ENCODE results near the gene AQP2.

AQP2 gene

DNA sequence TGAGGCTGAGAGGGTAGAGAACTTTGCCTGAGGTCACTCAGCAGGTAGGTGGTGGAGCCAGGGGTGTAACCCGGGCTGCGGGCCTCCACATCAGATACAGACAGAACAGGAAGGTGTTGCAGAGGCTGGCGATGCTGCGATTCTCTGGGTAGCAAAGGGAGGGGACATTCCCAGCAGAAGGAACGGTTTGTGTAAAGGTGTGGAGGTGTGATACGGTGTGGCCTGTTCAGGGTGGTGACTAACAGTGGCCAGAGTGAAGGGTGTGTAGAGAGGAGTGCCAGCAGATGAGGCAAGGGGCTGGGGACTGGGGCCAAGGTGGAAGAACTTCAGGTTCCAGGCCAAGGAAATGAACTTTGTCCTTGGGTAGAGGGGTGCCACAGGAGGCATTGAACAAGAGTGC lies 28.6 kb upstream of the AQP2 start:
- Histone ChIP-seq H3K4me3 (replicated peaks; ENCODE audit: low read depth, low read length) (no peak overlapping the region), H3K27me3 (replicated peaks; ENCODE audit: control insufficient read depth, insufficient read depth, low read length) (peaks cover 2% of the 10 kb centered on the region; the same call in 1 of the 2 replicates), H3K36me3 (ENCODE audit: control insufficient read depth, insufficient read depth, low read length) (no peaks in the 10 kb centered on the region)
- no peak for DNase-seq (ENCODE audit: extremely low read depth, insufficient read length)
- TF ChIP-seq CTCF (IDR thresholded peaks at IDR 0.05; ENCODE audit: insufficient read depth, low read length, poor library complexity, severe bottlenecking) = no peak

DNA sequence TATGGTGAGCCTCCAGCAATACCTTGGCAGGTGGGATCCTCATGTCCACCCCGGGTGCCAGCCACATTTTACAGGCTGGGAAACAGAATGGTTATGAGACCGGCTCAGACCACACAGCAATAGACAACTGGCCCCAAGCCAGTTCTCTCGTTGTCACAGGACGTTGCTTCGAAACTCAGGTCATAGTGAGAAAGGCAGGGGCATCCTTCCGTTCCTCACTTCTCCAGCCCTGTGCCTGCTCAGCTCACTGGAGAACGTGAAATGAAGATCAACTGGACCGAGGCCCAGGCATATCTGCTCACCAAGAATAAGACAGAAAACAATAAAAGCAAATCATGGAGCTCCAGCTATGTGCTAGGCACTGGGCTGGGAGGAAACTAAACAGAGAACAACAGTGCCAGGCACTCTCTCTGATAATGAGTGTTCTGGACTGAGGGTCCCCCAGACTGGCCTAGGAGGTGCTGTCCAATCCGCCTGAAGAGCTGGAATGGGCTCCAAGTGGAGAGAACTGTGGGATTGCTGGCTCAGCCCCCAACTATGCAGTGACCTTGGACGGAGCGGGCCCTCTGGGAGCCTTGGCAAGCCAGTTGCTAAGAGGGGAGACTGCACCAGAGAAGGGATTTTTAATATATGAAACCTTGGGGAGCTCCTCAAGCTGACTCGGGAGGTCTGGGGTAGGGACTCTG lies 28.0 kb upstream of the AQP2 start:
- DNase-seq (ENCODE audit: extremely low read depth, insufficient read length) = no peak
- Histone ChIP-seq H3K36me3 (ENCODE audit: control insufficient read depth, insufficient read depth, low read length) (no peaks in the 10 kb centered on the region), H3K27me3 (replicated peaks; ENCODE audit: control insufficient read depth, insufficient read depth, low read length) (peaks cover 2% of the 10 kb centered on the region; the same call in 1 of the 2 replicates), H3K4me3 (replicated peaks; ENCODE audit: low read depth, low read length) (no peak overlapping the region)
- TF ChIP-seq CTCF (IDR thresholded peaks at IDR 0.05; ENCODE audit: insufficient read depth, low read length, poor library complexity, severe bottlenecking) = no peak

GRCh38 chr12:49923035-49923644 lies 27.4 kb upstream of the AQP2 start:
- Histone ChIP-seq H3K27me3 (replicated peaks; ENCODE audit: control insufficient read depth, insufficient read depth, low read length) (no peaks in the 10 kb centered on the region; the same call in 1 of the 2 replicates), H3K4me3 (replicated peaks; ENCODE audit: low read depth, low read length) (no peak overlapping the region), H3K36me3 (ENCODE audit: control insufficient read depth, insufficient read depth, low read length) (no peaks in the 10 kb centered on the region)
- TF ChIP-seq CTCF (IDR thresholded peaks at IDR 0.05; ENCODE audit: insufficient read depth, low read length, poor library complexity, severe bottlenecking) = no peak
- DNase-seq (ENCODE audit: extremely low read depth, insufficient read length) = no peak

DNA sequence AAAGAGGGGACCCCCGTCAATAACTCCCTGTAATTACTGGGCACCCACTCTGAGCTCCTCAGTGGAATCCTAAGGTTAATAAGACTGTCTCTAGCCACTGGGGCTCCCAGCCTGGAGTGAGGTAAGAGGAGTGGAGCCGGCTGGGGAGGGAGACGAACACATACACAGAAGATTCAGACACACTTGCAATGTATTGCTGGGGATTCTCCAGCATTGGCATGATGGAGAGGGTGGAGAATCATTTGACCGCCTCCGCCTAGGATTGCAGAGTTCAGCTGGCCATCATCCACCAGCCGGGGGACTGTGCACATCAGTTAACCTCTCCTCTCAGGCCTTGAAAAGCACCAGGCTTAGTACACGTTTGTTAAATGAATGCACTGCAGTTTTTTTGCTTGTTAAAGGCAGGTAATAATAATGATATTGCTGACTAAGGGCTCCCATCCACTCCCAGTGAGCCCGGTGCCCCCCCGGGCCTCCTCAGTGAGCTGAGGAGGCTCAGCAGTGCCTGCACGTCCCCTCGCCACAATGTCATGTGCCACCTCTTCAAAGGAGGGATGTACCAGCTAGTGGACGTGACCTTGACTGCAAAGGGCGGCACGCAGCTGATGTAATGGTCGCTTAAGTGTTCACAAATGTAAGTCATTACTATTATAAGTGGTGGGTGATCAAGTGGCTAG lies 26.5 kb upstream of the AQP2 start:
- no peak for TF ChIP-seq CTCF (IDR thresholded peaks at IDR 0.05; ENCODE audit: insufficient read depth, low read length, poor library complexity, severe bottlenecking)
- no peak for DNase-seq (ENCODE audit: extremely low read depth, insufficient read length)
- Histone ChIP-seq H3K36me3 (ENCODE audit: control insufficient read depth, insufficient read depth, low read length) (no peaks in the 10 kb centered on the region), H3K27me3 (replicated peaks; ENCODE audit: control insufficient read depth, insufficient read depth, low read length) (no peaks in the 10 kb centered on the region; the same call in 1 of the 2 replicates), H3K4me3 (replicated peaks; ENCODE audit: low read depth, low read length) (no peak overlapping the region)

DNA sequence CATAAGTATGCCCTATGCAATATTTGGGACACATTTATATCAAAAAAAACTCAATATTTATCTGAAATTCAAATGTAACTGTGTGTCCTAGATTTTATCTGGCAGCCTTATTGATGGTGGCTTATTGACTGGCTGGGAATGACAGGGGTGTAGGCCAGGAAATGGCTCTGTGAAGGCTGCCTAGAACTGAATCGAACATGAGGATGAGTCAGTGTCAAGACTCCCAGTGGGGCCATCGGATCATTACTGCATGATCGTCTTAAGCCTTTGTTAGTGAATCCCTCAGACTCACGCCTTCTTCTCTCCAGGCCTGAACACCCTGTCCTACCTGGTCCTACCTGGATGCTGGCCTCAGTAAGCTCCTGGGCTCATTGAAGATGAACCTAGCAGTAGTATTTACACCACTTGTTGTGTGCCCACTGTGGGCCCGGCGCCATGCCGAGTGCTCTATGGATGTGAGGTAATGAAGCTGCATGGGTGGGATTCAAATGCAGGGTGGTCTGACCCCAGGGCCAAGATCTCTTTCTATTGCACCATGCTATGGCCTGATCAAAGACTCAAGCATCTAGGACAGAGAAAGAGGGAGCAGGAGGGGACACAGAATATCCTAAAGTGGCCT lies 25.8 kb upstream of the AQP2 start:
- Histone ChIP-seq H3K4me3 (replicated peaks; ENCODE audit: low read depth, low read length) (no peak overlapping the region), H3K36me3 (ENCODE audit: control insufficient read depth, insufficient read depth, low read length) (no peaks in the 10 kb centered on the region), H3K27me3 (replicated peaks; ENCODE audit: control insufficient read depth, insufficient read depth, low read length) (no peaks in the 10 kb centered on the region; the same call in 1 of the 2 replicates)
- DNase-seq (ENCODE audit: extremely low read depth, insufficient read length) = no peak
- no peak for TF ChIP-seq CTCF (IDR thresholded peaks at IDR 0.05; ENCODE audit: insufficient read depth, low read length, poor library complexity, severe bottlenecking)

Data from GM06990 (cell line).